Effector memory CD4-positive, alpha-beta T cell (primary cell): ENCODE measurements around the gene KRT10.

ENCODE experiments used
- DNase-seq, 3 donors: peaks; one replicate each; pipeline ENCODE4 v3.0.0-alpha.2; 2020
- H3K27ac ChIP-seq: 2 replicates; pipeline ENCODE4 v1.7.0; 2013; ENCODE audit warnings: mild to moderate bottlenecking, low read length, moderate library complexity; ENCODE audit not compliant: insufficient read depth, poor library complexity, severe bottlenecking
- H3K27me3 ChIP-seq: replicated peaks from 2 replicates; pipeline ENCODE4 v1.7.0; 2013; ENCODE audit warnings: mild to moderate bottlenecking, low read length; ENCODE audit not compliant: insufficient read depth, control insufficient read depth, poor library complexity, severe bottlenecking
- H3K36me3 ChIP-seq: 2 replicates; pipeline ENCODE4 v1.7.0; 2013; ENCODE audit warnings: mild to moderate bottlenecking, low read length, moderate library complexity; ENCODE audit not compliant: control insufficient read depth, insufficient read depth
- H3K4me1 ChIP-seq: 2 replicates; pipeline ENCODE4 v1.7.0; 2013; ENCODE audit warnings: low read length, mild to moderate bottlenecking; ENCODE audit not compliant: control insufficient read depth, insufficient read depth, poor library complexity, severe bottlenecking
- H3K4me3 ChIP-seq: 2 replicates; pipeline ENCODE4 v1.7.0; 2013; ENCODE audit warnings: low read length, low read depth, mild to moderate bottlenecking; ENCODE audit not compliant: insufficient read depth, poor library complexity, severe bottlenecking
- H3K9me3 ChIP-seq: 2 replicates; pipeline ENCODE4 v1.7.0; 2013; ENCODE audit warnings: mild to moderate bottlenecking, low read length, moderate library complexity; ENCODE audit not compliant: control insufficient read depth

KRT10 gene

DNA sequence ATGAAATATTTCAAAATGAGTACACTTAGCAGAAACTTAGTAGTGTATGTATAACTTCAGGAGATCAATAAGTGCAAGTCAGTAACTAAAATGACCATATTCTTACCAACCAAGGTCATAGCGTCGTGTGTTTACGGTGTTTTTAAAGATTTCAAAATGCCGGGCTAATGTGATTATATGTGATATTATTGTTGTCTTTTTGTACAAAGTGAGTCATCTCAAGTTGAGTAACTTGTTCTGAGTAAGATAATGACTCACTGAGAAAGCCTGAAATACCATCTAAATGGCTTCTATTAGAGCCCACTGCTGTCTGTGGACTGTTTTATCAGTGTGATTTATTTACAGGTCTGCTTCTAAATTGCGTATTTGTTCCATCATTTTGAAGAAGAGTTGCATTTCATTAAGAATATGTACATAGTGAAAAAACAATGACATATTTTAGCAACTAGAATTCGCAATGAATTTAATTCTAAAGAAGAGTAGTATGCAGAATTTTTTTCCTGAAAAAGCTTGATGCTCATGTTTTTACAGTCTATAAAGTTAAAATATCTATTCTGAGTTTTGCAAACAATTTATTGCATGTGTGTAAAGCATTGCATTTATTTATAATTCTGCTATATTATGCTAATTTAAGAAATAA lies 31.9 kb upstream of the KRT10 start:
- Histone ChIP-seq H3K4me3 (no peak overlapping the region), H3K36me3 (no peaks in the 10 kb centered on the region), H3K9me3 (no peaks in the 10 kb centered on the region), H3K27me3 (no peaks in the 10 kb centered on the region), H3K27ac (no peak overlapping the region), H3K4me1 (no peaks in the 10 kb centered on the region)
- no peak for DNase-seq

GRCh38 chr17:40852364-40852763 lies 29.9 kb upstream of the KRT10 start:
- Histone ChIP-seq H3K36me3 (no peaks in the 10 kb centered on the region), H3K4me1 (no peaks in the 10 kb centered on the region), H3K27ac (no peak overlapping the region), H3K9me3 (no peaks in the 10 kb centered on the region), H3K4me3 (no peak overlapping the region), H3K27me3 (no peaks in the 10 kb centered on the region)
- DNase-seq, result no peak

DNA sequence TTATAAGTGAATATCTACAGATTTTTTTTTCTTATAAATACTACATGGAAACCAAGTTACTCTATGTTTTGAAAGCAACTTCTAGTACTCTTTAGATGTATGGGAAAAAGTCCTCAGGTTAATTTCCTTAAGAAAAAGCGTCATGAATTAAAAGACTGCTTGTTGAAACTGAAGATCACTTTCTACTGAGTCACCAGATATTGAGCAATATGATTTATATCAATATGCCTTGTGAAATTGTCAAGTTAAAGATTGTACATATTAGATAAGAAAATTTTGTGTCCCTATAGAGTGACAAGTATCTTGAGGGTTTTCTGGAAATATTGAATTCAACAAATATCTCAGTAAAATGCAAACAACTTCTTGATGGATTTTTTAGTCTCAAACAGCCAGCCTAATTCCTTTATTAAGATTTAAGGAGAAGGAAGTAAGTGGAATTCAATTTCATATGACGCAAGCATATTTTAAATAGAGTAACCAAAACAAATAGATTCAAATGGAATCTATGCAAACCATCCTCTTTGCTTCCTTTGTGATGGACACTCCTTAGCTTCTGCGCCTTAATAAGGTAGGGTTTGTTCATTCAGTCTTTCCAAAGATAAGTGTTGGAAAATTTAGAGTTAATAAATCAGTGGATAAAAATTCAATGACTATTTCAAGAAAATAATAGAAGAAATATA lies 28.0 kb upstream of the KRT10 start:
- no peak for DNase-seq
- no peak overlapping the region for H3K4me3 ChIP-seq
- no peaks in the 10 kb centered on the region for H3K4me1 ChIP-seq
- no peaks in the 10 kb centered on the region for H3K9me3 ChIP-seq
- no peaks in the 10 kb centered on the region for H3K27me3 ChIP-seq
- H3K36me3 ChIP-seq, result no peaks in the 10 kb centered on the region
- no peak overlapping the region for H3K27ac ChIP-seq

- H3K4me3 ChIP-seq, result no peak overlapping the region
- no peaks in the 10 kb centered on the region for H3K36me3 ChIP-seq
- H3K27ac ChIP-seq, result no peak overlapping the region
- no peaks in the 10 kb centered on the region for H3K27me3 ChIP-seq
- no peaks in the 10 kb centered on the region for H3K9me3 ChIP-seq
- no peaks in the 10 kb centered on the region for H3K4me1 ChIP-seq
- DNase-seq, result no peak
Observed at GRCh38 chr17:40849723-40850122, 27.3 kb upstream of the KRT10 start.

- Histone ChIP-seq H3K4me3 (no peak overlapping the region), H3K36me3 (no peaks in the 10 kb centered on the region), H3K4me1 (no peaks in the 10 kb centered on the region), H3K27ac (no peak overlapping the region), H3K27me3 (no peaks in the 10 kb centered on the region), H3K9me3 (no peaks in the 10 kb centered on the region)
- no peak for DNase-seq
Observed at GRCh38 chr17:40848583-40849235, 26.3 kb upstream of the KRT10 start.

DNA sequence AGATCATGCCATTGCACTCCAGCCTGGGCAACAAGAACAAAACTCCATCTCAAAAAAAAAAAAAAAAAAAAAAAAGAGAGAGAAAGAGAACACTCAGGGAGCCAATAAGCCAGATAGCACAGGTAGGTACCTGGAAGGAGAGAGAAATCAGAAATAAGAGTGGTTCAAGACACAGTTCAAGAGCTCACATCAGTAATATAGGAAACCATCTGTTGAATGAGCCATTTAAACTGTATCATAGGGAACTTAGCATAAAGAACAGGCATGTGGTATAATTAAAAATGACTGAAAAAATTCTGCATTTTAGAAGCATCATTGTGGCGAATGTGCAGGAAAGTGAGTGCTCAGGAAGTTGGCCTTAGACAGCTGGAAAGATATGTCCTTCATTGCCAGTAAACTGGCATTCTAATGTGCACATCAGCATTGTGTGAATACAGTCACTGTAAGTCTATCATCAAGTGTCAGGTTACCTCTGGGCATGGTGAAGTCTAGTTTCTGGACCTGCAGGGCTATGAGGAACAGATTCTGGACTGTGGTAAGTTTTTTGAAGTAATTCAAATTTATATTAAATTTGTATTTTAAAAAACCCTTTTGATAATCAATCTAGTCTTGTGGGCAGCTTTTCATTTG lies 24.2 kb upstream of the KRT10 start:
- DNase-seq, result no peak
- Histone ChIP-seq H3K36me3 (no peaks in the 10 kb centered on the region), H3K27me3 (no peaks in the 10 kb centered on the region), H3K4me1 (no peaks in the 10 kb centered on the region), H3K9me3 (no peaks in the 10 kb centered on the region), H3K4me3 (no peak overlapping the region), H3K27ac (no peak overlapping the region)

GRCh38 chr17:40844671-40845107 lies 22.3 kb upstream of the KRT10 start:
- Histone ChIP-seq H3K36me3 (no peaks in the 10 kb centered on the region), H3K27me3 (no peaks in the 10 kb centered on the region), H3K27ac (no peak overlapping the region), H3K4me3 (no peak overlapping the region), H3K9me3 (no peaks in the 10 kb centered on the region), H3K4me1 (no peaks in the 10 kb centered on the region)
- no peak for DNase-seq

DNA sequence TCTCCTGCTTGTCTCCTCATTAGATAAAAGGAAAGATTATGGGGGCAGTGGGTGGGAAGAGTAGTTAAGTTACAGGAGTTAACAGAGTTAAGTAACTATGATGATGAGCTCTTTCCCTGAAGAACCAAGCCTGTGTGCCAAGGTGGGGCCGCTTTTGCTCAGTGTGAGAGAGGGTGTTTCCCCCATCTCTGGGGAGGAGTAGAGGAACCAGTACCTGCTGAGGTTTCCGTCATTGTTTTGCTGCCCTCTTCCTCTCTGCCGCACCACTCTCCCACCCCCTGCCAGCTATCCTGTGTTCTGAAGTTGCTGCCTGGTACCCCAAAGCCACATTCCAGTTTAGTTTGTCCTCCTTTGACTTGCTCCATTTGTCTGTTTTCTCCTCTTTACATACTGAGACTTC lies 20.8 kb upstream of the KRT10 start:
- DNase-seq, result no peak
- H3K27me3 ChIP-seq, result no peaks in the 10 kb centered on the region
- no peak overlapping the region for H3K4me3 ChIP-seq

DNA sequence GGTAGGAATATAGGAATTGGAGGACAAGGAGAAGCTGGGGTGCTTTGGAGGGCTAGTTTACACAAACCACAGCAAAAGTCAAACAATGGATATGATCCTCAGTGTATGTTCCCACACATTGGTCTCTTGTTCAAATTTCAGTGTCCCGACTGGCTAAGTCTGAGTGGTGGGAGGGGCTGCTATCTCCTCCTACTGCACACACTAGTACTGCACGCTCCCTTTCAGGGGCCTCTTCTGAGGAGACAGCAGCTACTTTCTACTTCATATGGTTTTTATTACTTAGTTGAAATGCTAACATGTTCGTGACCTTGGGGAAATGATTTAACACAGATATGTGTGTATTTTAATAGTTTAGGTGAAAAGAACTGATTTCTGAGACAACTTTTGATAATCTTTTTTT lies 18.8 kb upstream of the KRT10 start:
- Histone ChIP-seq H3K27me3 (no peaks in the 10 kb centered on the region), H3K36me3 (no peaks in the 10 kb centered on the region), H3K27ac (no peak overlapping the region), H3K4me3 (no peak overlapping the region), H3K9me3 (no peaks in the 10 kb centered on the region), H3K4me1 (no peaks in the 10 kb centered on the region)
- no peak for DNase-seq

More for the DNA sequence above, 20.8 kb upstream of the KRT10 start:
- no peaks in the 10 kb centered on the region for H3K4me1 ChIP-seq
- no peaks in the 10 kb centered on the region for H3K9me3 ChIP-seq
- no peaks in the 10 kb centered on the region for H3K36me3 ChIP-seq
- H3K27ac ChIP-seq, result no peak overlapping the region

DNA sequence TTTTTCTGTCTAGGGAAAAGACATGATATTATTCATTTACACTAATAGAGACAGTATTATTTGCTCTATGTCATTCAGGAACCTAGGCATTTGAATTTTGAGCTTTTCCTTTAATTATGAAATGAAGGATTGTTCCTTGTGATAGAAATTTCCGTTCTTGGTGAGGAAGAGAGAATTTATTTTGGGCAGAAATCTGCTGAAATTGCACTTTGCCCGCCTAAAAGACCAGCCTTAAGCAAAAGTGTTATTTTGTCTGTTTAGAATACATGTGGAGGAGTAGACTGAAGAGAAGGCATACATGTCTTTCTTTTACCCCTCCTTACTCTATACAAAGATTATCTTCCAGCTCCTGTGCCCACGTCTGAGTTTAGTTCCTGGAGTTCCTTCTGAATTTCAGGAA lies 16.8 kb upstream of the KRT10 start:
- Histone ChIP-seq H3K27me3 (no peaks in the 10 kb centered on the region), H3K4me3 (no peak overlapping the region), H3K36me3 (no peaks in the 10 kb centered on the region), H3K4me1 (no peaks in the 10 kb centered on the region), H3K27ac (no peak overlapping the region), H3K9me3 (no peaks in the 10 kb centered on the region)
- DNase-seq, result no peak
